ENCODE results near the gene CIITA.

The CIITA gene

GRCh38 chr16:10831894-10832886, 44.8 kb upstream of the CIITA start:
- H3K27ac ChIP-seq (replicated peaks) = no peak overlapping the region
- DNase-seq (ENCODE audit: low read depth in 1 of 2, low spot score in 1 of 2) = no peak
- peaks cover 3% of the 10 kb centered on the region for H3K27me3 ChIP-seq (ENCODE audit: insufficient read depth, poor library complexity, severe bottlenecking)
- TF ChIP-seq REST (IDR thresholded peaks at IDR 0.05; ENCODE audit: insufficient replicate concordance, low read depth) = no peak
- TF ChIP-seq, protein P1, sequence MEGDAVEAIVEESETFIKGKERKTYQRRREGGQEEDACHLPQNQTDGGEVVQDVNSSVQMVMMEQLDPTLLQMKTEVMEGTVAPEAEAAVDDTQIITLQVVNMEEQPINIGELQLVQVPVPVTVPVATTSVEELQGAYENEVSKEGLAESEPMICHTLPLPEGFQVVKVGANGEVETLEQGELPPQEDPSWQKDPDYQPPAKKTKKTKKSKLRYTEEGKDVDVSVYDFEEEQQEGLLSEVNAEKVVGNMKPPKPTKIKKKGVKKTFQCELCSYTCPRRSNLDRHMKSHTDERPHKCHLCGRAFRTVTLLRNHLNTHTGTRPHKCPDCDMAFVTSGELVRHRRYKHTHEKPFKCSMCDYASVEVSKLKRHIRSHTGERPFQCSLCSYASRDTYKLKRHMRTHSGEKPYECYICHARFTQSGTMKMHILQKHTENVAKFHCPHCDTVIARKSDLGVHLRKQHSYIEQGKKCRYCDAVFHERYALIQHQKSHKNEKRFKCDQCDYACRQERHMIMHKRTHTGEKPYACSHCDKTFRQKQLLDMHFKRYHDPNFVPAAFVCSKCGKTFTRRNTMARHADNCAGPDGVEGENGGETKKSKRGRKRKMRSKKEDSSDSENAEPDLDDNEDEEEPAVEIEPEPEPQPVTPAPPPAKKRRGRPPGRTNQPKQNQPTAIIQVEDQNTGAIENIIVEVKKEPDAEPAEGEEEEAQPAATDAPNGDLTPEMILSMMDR (IDR thresholded peaks at IDR 0.05; ENCODE audit: insufficient read depth, low read length) = no peak
- no peak for TF ChIP-seq SPI1 (IDR thresholded peaks at IDR 0.05; ENCODE audit: borderline replicate concordance, low read depth)
- no peak for TF ChIP-seq POLR2AphosphoS5 (IDR thresholded peaks at IDR 0.05; ENCODE audit: low read depth)
- no peak for TF ChIP-seq GABPA (IDR thresholded peaks at IDR 0.05; ENCODE audit: low read depth)
- H3K4me3 ChIP-seq (replicated peaks; ENCODE audit: insufficient read depth, low read length) = no peak overlapping the region

GRCh38 chr16:10833271-10833670, 43.7 kb upstream of the CIITA start:
- no peak for TF ChIP-seq GABPA (IDR thresholded peaks at IDR 0.05; ENCODE audit: low read depth)
- TF ChIP-seq, protein P1 (IDR thresholded peaks at IDR 0.05; ENCODE audit: insufficient read depth, low read length) = no peak
- no peak for TF ChIP-seq POLR2AphosphoS5 (IDR thresholded peaks at IDR 0.05; ENCODE audit: low read depth)
- no peak for TF ChIP-seq SPI1 (IDR thresholded peaks at IDR 0.05; ENCODE audit: borderline replicate concordance, low read depth)
- no peak for TF ChIP-seq REST (IDR thresholded peaks at IDR 0.05; ENCODE audit: insufficient replicate concordance, low read depth)
- DNase-seq (ENCODE audit: low read depth in 1 of 2, low spot score in 1 of 2) = no peak
- H3K27ac ChIP-seq (replicated peaks) = no peak overlapping the region
- H3K27me3 ChIP-seq (ENCODE audit: insufficient read depth, poor library complexity, severe bottlenecking) = peaks cover 3% of the 10 kb centered on the region
- no peak overlapping the region for H3K4me3 ChIP-seq (replicated peaks; ENCODE audit: insufficient read depth, low read length)

DNA sequence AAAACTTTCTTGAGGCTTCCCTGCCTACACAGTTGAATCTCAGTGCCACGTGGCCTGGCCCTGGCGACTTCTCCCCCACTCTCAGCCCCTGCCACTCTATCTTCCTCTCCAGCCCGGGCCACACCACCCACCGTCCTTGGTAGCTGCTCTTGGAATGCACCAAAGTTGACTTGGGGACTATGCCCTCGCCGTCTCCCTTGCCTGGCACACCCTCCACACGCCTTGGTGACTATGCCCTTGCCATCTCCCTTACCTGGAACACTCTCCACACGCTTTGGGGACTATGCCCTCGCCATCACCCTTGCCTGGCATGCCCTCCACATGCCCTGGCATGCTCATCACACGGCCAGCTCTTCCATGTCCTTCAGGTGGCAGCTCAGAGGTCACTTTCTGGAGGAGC, 42.9 kb upstream of the CIITA start:
- Histone ChIP-seq H3K27me3 (ENCODE audit: insufficient read depth, poor library complexity, severe bottlenecking) (no peaks in the 10 kb centered on the region), H3K27ac (replicated peaks) (no peak overlapping the region), H3K4me3 (replicated peaks; ENCODE audit: insufficient read depth, low read length) (no peak overlapping the region)
- TF ChIP-seq GABPA (IDR thresholded peaks at IDR 0.05; ENCODE audit: low read depth) (no peak), SPI1 (IDR thresholded peaks at IDR 0.05; ENCODE audit: borderline replicate concordance, low read depth) (no peak), POLR2AphosphoS5 (IDR thresholded peaks at IDR 0.05; ENCODE audit: low read depth) (no peak), REST (IDR thresholded peaks at IDR 0.05; ENCODE audit: insufficient replicate concordance, low read depth) (no peak)
- TF ChIP-seq, protein P1 (IDR thresholded peaks at IDR 0.05; ENCODE audit: insufficient read depth, low read length) = no peak
- DNase-seq (ENCODE audit: low read depth in 1 of 2, low spot score in 1 of 2) = no peak
